Uterus (tissue), 2 donors: ENCODE results near the gene ZBTB20.

Source experiments
- CTCF ChIP-seq, 4 experiments: fragments of 200-600 bp in 2 of 4; fragments of 450-650 bp in 2 of 4; sonication (generic) in 2 of 4; IDR thresholded peaks; one replicate each; pipeline ENCODE4 v1.5.1; 2016 to 2019; ENCODE audit warnings: antibody characterized with exemption in 4 of 4, mild to moderate bottlenecking in 2 of 4, moderate library complexity in 1 of 4
- POLR2A ChIP-seq, 2 donors: fragments of 450-650 bp; IDR thresholded peaks; one replicate each; pipeline ENCODE4 v1.6.1; 2016; ENCODE audit warnings: antibody characterized with exemption in 2 of 2, mild to moderate bottlenecking in 1 of 2, moderate library complexity in 1 of 2

- TF ChIP-seq CTCF (IDR thresholded peaks at IDR 0.05) (peak in 1 of 4 experiments; percentile 35), POLR2A (IDR thresholded peaks at IDR 0.05) (no peak)
Measured at GRCh38 chr3:115099986-115100571, 47.0 kb downstream of the ZBTB20 start.
